ENCODE results near the gene VPS13C. TPM values are rescaled to one million over a fixed set of nuclear protein-coding genes. Genes with fewer than 3 reads are reported as not detected.

VPS13C gene
- total and polyA plus RNA-seq, 10 donors = 32.9 to 194 (median 147) TPM

GRCh38 chr15:61828008-61828407 lies 232.2 kb downstream of the VPS13C start:
- Histone ChIP-seq H3K27ac (no peak overlapping the region), H3K4me1 (peaks cover 0 to 7% (median 0%) of the 10 kb centered on the region in 6 donors), H3K4me3 (no peak overlapping the region), H3K36me3 (no peaks in the 10 kb centered on the region), H3K9me3 (no peaks in the 10 kb centered on the region), H3K27me3 (replicated peaks in 1 of 7) (peaks cover 0 to 8% (median 0%) of the 10 kb centered on the region in 7 donors)
- DNase-seq = no peak
- intact Hi-C loops (cut with DNase I; ENCODE audit: low total_unique reads) = no loop called here
- 80 to 89% (median 84%) methylated on average over 12 to 13 of the region's 13 CpGs for WGBS, 5 donors
- TF ChIP-seq POLR2AphosphoS5 (IDR thresholded peaks at IDR 0.05) (no peak), POLR2A (IDR thresholded peaks at IDR 0.05) (no peak), CTCF (IDR thresholded peaks at IDR 0.05 in 8 of 11, conservative IDR thresholded peaks at IDR 0.05 in 3 of 11) (no peak)

GRCh38 chr15:61827131-61827530 lies 233.1 kb downstream of the VPS13C start:
- Histone ChIP-seq H3K27me3 (replicated peaks in 1 of 7) (peaks cover 0 to 8% (median 0%) of the 10 kb centered on the region in 7 donors), H3K9me3 (no peaks in the 10 kb centered on the region), H3K27ac (no peak overlapping the region), H3K36me3 (no peaks in the 10 kb centered on the region), H3K4me1 (peaks cover 0 to 7% (median 0%) of the 10 kb centered on the region in 6 donors), H3K4me3 (no peak overlapping the region)
- DNase-seq = no peak
- 57 to 100% (median 86%) methylated on average over 1 of the region's 1 CpG for WGBS, 5 donors
- TF ChIP-seq POLR2AphosphoS5 (IDR thresholded peaks at IDR 0.05) (no peak), CTCF (IDR thresholded peaks at IDR 0.05 in 8 of 11, conservative IDR thresholded peaks at IDR 0.05 in 3 of 11) (no peak), POLR2A (IDR thresholded peaks at IDR 0.05) (no peak)
- intact Hi-C loops (cut with DNase I; ENCODE audit: low total_unique reads) = no loop called here

- Histone ChIP-seq H3K4me1 (no peaks in the 10 kb centered on the region), H3K27ac (no peak overlapping the region), H3K9me3 (no peaks in the 10 kb centered on the region), H3K36me3 (no peaks in the 10 kb centered on the region), H3K4me3 (no peak overlapping the region), H3K27me3 (replicated peaks in 1 of 7) (peaks cover 0 to 12% (median 0%) of the 10 kb centered on the region in 7 donors)
- 1 to 50% (median 43%) methylated on average over 1 of the region's 1 CpG for WGBS, 5 donors
- intact Hi-C loops (cut with DNase I; ENCODE audit: low total_unique reads) = no loop called here
- DNase-seq = no peak
- TF ChIP-seq POLR2A (IDR thresholded peaks at IDR 0.05) (no peak), CTCF (IDR thresholded peaks at IDR 0.05 in 8 of 11, conservative IDR thresholded peaks at IDR 0.05 in 3 of 11) (no peak), POLR2AphosphoS5 (IDR thresholded peaks at IDR 0.05) (no peak)
Measured at GRCh38 chr15:61824291-61824690, 236.0 kb downstream of the VPS13C start.

- peaks cover 0 to 12% (median 0%) of the 10 kb centered on the region in 7 donors for H3K27me3 ChIP-seq (replicated peaks in 1 of 7)
- intact Hi-C loops (cut with DNase I; ENCODE audit: low total_unique reads) = no loop called here
Measured at GRCh38 chr15:61822511-61822910, 237.7 kb downstream of the VPS13C start.

More at GRCh38 chr15:61822511-61822910, 237.7 kb downstream of the VPS13C start:
- Histone ChIP-seq H3K4me3 (no peak overlapping the region), H3K27ac (no peak overlapping the region), H3K9me3 (no peaks in the 10 kb centered on the region), H3K4me1 (no peaks in the 10 kb centered on the region), H3K36me3 (no peaks in the 10 kb centered on the region)
- 80 to 89% (median 83%) methylated on average over 3 of the region's 3 CpGs for WGBS, 5 donors
- DNase-seq = no peak
- no peak for TF ChIP-seq CTCF (IDR thresholded peaks at IDR 0.05 in 8 of 11, conservative IDR thresholded peaks at IDR 0.05 in 3 of 11)
- no peak for TF ChIP-seq POLR2A (IDR thresholded peaks at IDR 0.05)
- TF ChIP-seq POLR2AphosphoS5 (IDR thresholded peaks at IDR 0.05) = no peak

Data from spleen (tissue), 11 donors.